HEK293 (cell line): Measurements from ENCODE around the gene TCOF1.

Experiments used
- CTCF ChIP-seq: fragments of 450-650 bp; formaldehyde crosslinking; IDR thresholded peaks from 2 replicates; pipeline ENCODE4 v1.5.1; 2016; ENCODE audit warnings: missing biosample characterization, missing genetic modification characterization
- SALL2 ChIP-seq: fragments of 450-650 bp; formaldehyde crosslinking; IDR thresholded peaks from 2 replicates; pipeline ENCODE4 v1.5.0; 2017; ENCODE audit warnings: missing biosample characterization, mild to moderate bottlenecking, missing genetic modification characterization, borderline replicate concordance
- TCF7L2 ChIP-seq: IDR thresholded peaks from 2 replicates; pipeline ENCODE4 v1.6.1; 2011; ENCODE audit warnings: low read depth, mild to moderate bottlenecking, inconsistent platforms, low read length, moderate library complexity, borderline replicate concordance
- ZNF132 ChIP-seq: fragments of 450-650 bp; formaldehyde crosslinking; IDR thresholded peaks from 2 replicates; pipeline ENCODE4 v1.5.1; 2017; ENCODE audit warnings: missing biosample characterization, missing genetic modification characterization, borderline replicate concordance
- ZNF146 ChIP-seq: fragments of 450-650 bp; formaldehyde crosslinking; IDR thresholded peaks from 2 replicates; pipeline ENCODE4 v1.5.1; 2016; ENCODE audit warnings: missing biosample characterization, missing genetic modification characterization
- ZNF174 ChIP-seq: fragments of 450-650 bp; formaldehyde crosslinking; IDR thresholded peaks from 2 replicates; pipeline ENCODE4 v1.5.0; 2017; ENCODE audit warnings: missing biosample characterization, mild to moderate bottlenecking, missing genetic modification characterization
- ZNF18 ChIP-seq: fragments of 450-650 bp; formaldehyde crosslinking; IDR thresholded peaks from 2 replicates; pipeline ENCODE4 v1.5.1; 2016; ENCODE audit warnings: missing biosample characterization, missing genetic modification characterization
- ZNF335 ChIP-seq: fragments of 450-650 bp; formaldehyde crosslinking; conservative IDR thresholded peaks from 2 replicates; pipeline ENCODE4 v1.5.1; 2016; ENCODE audit warnings: missing biosample characterization, missing genetic modification characterization
- ZNF777 ChIP-seq: fragments of 450-650 bp; formaldehyde crosslinking; IDR thresholded peaks from 2 replicates; pipeline ENCODE4 v1.5.1; 2017; ENCODE audit warnings: missing biosample characterization, missing genetic modification characterization, borderline replicate concordance
- ZNF830 ChIP-seq: fragments of 450-650 bp; IDR thresholded peaks from 2 replicates; pipeline ENCODE4 v1.5.0; 2018; ENCODE audit warnings: missing biosample characterization, missing genetic modification characterization, low read depth, mild to moderate bottlenecking, moderate library complexity

GRCh38 chr5:150402229-150402773 lies 44.8 kb downstream of the TCOF1 start:
- TF ChIP-seq CTCF (tag by site-specific recombination) (no peak), ZNF830 (tag by site-specific recombination) (no peak), ZNF18 (tag by site-specific recombination) (no peak), TCF7L2 (no peak), ZNF335 (tag by site-specific recombination) (no peak), ZNF174 (tag by site-specific recombination) (no peak), SALL2 (tag by site-specific recombination) (no peak), ZNF132 (tag by site-specific recombination) (no peak), ZNF777 (tag by site-specific recombination) (no peak), ZNF146 (no peak)
